GM21737 (cell line): ENCODE measurements around the gene TMC6.

Experiments used
- ATAC-seq: cut with Tn5 transposase; IDR thresholded peaks from one replicate; pipeline ENCODE4 v1.9.1; 2021; ENCODE audit warnings: mild to moderate bottlenecking, moderate library complexity; ENCODE audit not compliant: unreplicated experiment

Gene TMC6

GRCh38 chr17:78111016-78111726 lies 17.4 kb downstream of the TMC6 start:
- no peak for ATAC-seq

GRCh38 chr17:78110363-78111015 lies 18.1 kb downstream of the TMC6 start:
- no peak for ATAC-seq

GRCh38 chr17:78109489-78109761 lies 19.1 kb downstream of the TMC6 start:
- ATAC-seq = no peak

- no peak for ATAC-seq
These were observed 19.6 kb downstream of the TMC6 start for GRCh38 chr17:78108726-78109488.

- no peak for ATAC-seq
These were observed 20.4 kb downstream of the TMC6 start for GRCh38 chr17:78107976-78108725.

- no peak for ATAC-seq
These were observed 21.1 kb downstream of the TMC6 start for GRCh38 chr17:78107457-78107856.

GRCh38 chr17:78106211-78106610 lies 22.3 kb downstream of the TMC6 start:
- no peak for ATAC-seq

- no peak for ATAC-seq
These were observed 23.0 kb downstream of the TMC6 start for GRCh38 chr17:78105551-78105950.

- ATAC-seq = no peak
These were observed 23.5 kb downstream of the TMC6 start for GRCh38 chr17:78105101-78105500.

GRCh38 chr17:78104540-78104941 lies 24.0 kb downstream of the TMC6 start:
- no peak for ATAC-seq

GRCh38 chr17:78103311-78103710 lies 25.2 kb downstream of the TMC6 start:
- no peak for ATAC-seq

- no peak for ATAC-seq
These were observed 27.0 kb downstream of the TMC6 start for GRCh38 chr17:78101542-78101941.

- ATAC-seq = no peak
These were observed 27.4 kb downstream of the TMC6 start for GRCh38 chr17:78101112-78101511.

- ATAC-seq = no peak
These were observed 32.5 kb downstream of the TMC6 start for GRCh38 chr17:78096093-78096492.

- ATAC-seq = no peak
These were observed 33.5 kb downstream of the TMC6 start for GRCh38 chr17:78095035-78095434.

GRCh38 chr17:78092794-78093324 lies 35.7 kb downstream of the TMC6 start:
- no peak for ATAC-seq

- ATAC-seq = no peak
These were observed 38.8 kb downstream of the TMC6 start for GRCh38 chr17:78089576-78090281.

GRCh38 chr17:78088529-78088928 lies 40.0 kb downstream of the TMC6 start:
- ATAC-seq = no peak

GRCh38 chr17:78086740-78087139 lies 41.8 kb downstream of the TMC6 start:
- ATAC-seq = no peak

- no peak for ATAC-seq
These were observed 45.6 kb downstream of the TMC6 start for GRCh38 chr17:78082988-78083387.
